Measurements from ENCODE around the gene TMUB2.
A peak's percentile ranks its signal among the peaks of the same experiment; 100 is the strongest.

The TMUB2 gene

GRCh38 chr17:44184212-44184810 lies 2.5 kb upstream of the TMUB2 start:
- peak overlapping the region; percentile 95 for H3K4me3 ChIP-seq (ENCODE audit: low read length, poor library complexity, severe bottlenecking)
- no peaks in the 10 kb centered on the region for H3K9me2 ChIP-seq (replicated peaks; ENCODE audit: low read depth, low read length)
- peaks cover 36% of the 10 kb centered on the region for H4K20me1 ChIP-seq (ENCODE audit: insufficient read depth, low read length, poor library complexity, severe bottlenecking)
- peak overlapping the region; percentile 89 for H3K9ac ChIP-seq (ENCODE audit: low read depth, low read length, poor library complexity, severe bottlenecking)
- TF ChIP-seq EZH2phosphoT487 (IDR thresholded peaks at IDR 0.05; ENCODE audit: borderline replicate concordance) (no peak), CTCF (conservative IDR thresholded peaks at IDR 0.05; ENCODE audit: low read length) (no peak; the same call in 1 of the 2 replicates)
- H3K4me2 ChIP-seq (ENCODE audit: low read depth, low read length, poor library complexity, severe bottlenecking), result peak overlapping the region; percentile 100
- no peaks in the 10 kb centered on the region for H3K27me3 ChIP-seq (ENCODE audit: insufficient read depth, low read length, poor library complexity, severe bottlenecking)
- peaks cover 69% of the 10 kb centered on the region for H3K79me2 ChIP-seq (ENCODE audit: insufficient read depth, low read length)
- no peaks in the 10 kb centered on the region for H3K9me3 ChIP-seq (ENCODE audit: insufficient read depth, low read depth, low read length)
- no peak overlapping the region for H2AFZ ChIP-seq (ENCODE audit: low read length)
- H3F3A ChIP-seq (ENCODE audit: low read depth), result peaks cover 3% of the 10 kb centered on the region; the same call in 1 of the 2 replicates
- peaks cover 9% of the 10 kb centered on the region; the same call in 1 of the 2 replicates for H3K36me3 ChIP-seq (ENCODE audit: insufficient read depth, low read length)
- H3K4me1 ChIP-seq (ENCODE audit: insufficient read depth, low read length, poor library complexity, severe bottlenecking), result peaks cover 35% of the 10 kb centered on the region

GRCh38 chr17:44187131-44187899 lies 543 bp downstream of the TMUB2 start:
- Histone ChIP-seq H4K20me1 (ENCODE audit: insufficient read depth, low read length, poor library complexity, severe bottlenecking) (peaks cover 33% of the 10 kb centered on the region), H2AFZ (ENCODE audit: low read length) (peak overlapping the region; percentile 92), H3K9me2 (replicated peaks; ENCODE audit: low read depth, low read length) (no peaks in the 10 kb centered on the region), H3K79me2 (ENCODE audit: insufficient read depth, low read length) (peaks cover 62% of the 10 kb centered on the region), H3K4me1 (ENCODE audit: insufficient read depth, low read length, poor library complexity, severe bottlenecking) (peaks cover 33% of the 10 kb centered on the region), H3K4me2 (ENCODE audit: low read depth, low read length, poor library complexity, severe bottlenecking) (peak overlapping the region; percentile 84), H3K4me3 (ENCODE audit: low read length, poor library complexity, severe bottlenecking) (peak overlapping the region; percentile 95), H3K27me3 (ENCODE audit: insufficient read depth, low read length, poor library complexity, severe bottlenecking) (no peaks in the 10 kb centered on the region), H3F3A (ENCODE audit: low read depth) (peaks cover 3% of the 10 kb centered on the region; the same call in 1 of the 2 replicates), H3K9me3 (ENCODE audit: insufficient read depth, low read depth, low read length) (no peaks in the 10 kb centered on the region), H3K9ac (ENCODE audit: low read depth, low read length, poor library complexity, severe bottlenecking) (peak overlapping the region; percentile 88), H3K36me3 (ENCODE audit: insufficient read depth, low read length) (peaks cover 4% of the 10 kb centered on the region; the same call in 1 of the 2 replicates)
- TF ChIP-seq CTCF (conservative IDR thresholded peaks at IDR 0.05; ENCODE audit: low read length) (no peak), EZH2phosphoT487 (IDR thresholded peaks at IDR 0.05; ENCODE audit: borderline replicate concordance) (no peak)

GRCh38 chr17:44188576-44189403 lies 2.0 kb downstream of the TMUB2 start:
- Histone ChIP-seq H3K79me2 (ENCODE audit: insufficient read depth, low read length) (peaks cover 47% of the 10 kb centered on the region), H3K4me2 (ENCODE audit: low read depth, low read length, poor library complexity, severe bottlenecking) (peak overlapping the region; percentile 84), H3K9ac (ENCODE audit: low read depth, low read length, poor library complexity, severe bottlenecking) (peak overlapping the region; percentile 88), H4K20me1 (ENCODE audit: insufficient read depth, low read length, poor library complexity, severe bottlenecking) (peaks cover 20% of the 10 kb centered on the region), H3K4me3 (ENCODE audit: low read length, poor library complexity, severe bottlenecking) (no peak overlapping the region), H2AFZ (ENCODE audit: low read length) (no peak overlapping the region), H3K9me2 (replicated peaks; ENCODE audit: low read depth, low read length) (no peaks in the 10 kb centered on the region), H3K4me1 (ENCODE audit: insufficient read depth, low read length, poor library complexity, severe bottlenecking) (peaks cover 29% of the 10 kb centered on the region), H3K9me3 (ENCODE audit: insufficient read depth, low read depth, low read length) (no peaks in the 10 kb centered on the region), H3K36me3 (ENCODE audit: insufficient read depth, low read length) (peaks cover 15% of the 10 kb centered on the region; the same call in 1 of the 2 replicates), H3F3A (ENCODE audit: low read depth) (peaks cover 3% of the 10 kb centered on the region; the same call in 1 of the 2 replicates), H3K27me3 (ENCODE audit: insufficient read depth, low read length, poor library complexity, severe bottlenecking) (no peaks in the 10 kb centered on the region)
- no peak for TF ChIP-seq CTCF (conservative IDR thresholded peaks at IDR 0.05; ENCODE audit: low read length)
- TF ChIP-seq EZH2phosphoT487 (IDR thresholded peaks at IDR 0.05; ENCODE audit: borderline replicate concordance), result no peak

Data from Loucy (cell line).